ENCODE measurements around the gene TANGO6.
"Not testable (repeated sequence)": the region's sequence is repeated elsewhere in the genome, so short reads cannot be mapped to it uniquely, and the experiment has no call there.

The TANGO6 gene

GRCh38 chr16:68972720-68973119 lies 129.4 kb downstream of the TANGO6 start:
- peak; percentile 29 for DNase-seq (ENCODE audit: low read depth)

GRCh38 chr16:68973611-68974120 lies 130.3 kb downstream of the TANGO6 start:
- no peak for DNase-seq (ENCODE audit: low read depth)

GRCh38 chr16:68978303-68978954 lies 135.1 kb downstream of the TANGO6 start:
- DNase-seq (ENCODE audit: low read depth), result no peak

GRCh38 chr16:68980695-68981315 lies 137.5 kb downstream of the TANGO6 start:
- no peak for DNase-seq (ENCODE audit: low read depth)

GRCh38 chr16:68981971-68982370 lies 138.6 kb downstream of the TANGO6 start:
- DNase-seq (ENCODE audit: low read depth), result no peak

GRCh38 chr16:68984467-68984866 lies 141.1 kb downstream of the TANGO6 start:
- DNase-seq (ENCODE audit: low read depth), result no peak

GRCh38 chr16:68985268-68985667 lies 141.9 kb downstream of the TANGO6 start:
- DNase-seq (ENCODE audit: low read depth), result no peak

GRCh38 chr16:68985855-68986254 lies 142.5 kb downstream of the TANGO6 start:
- DNase-seq (ENCODE audit: low read depth), result no peak

GRCh38 chr16:68987734-68988457 lies 144.6 kb downstream of the TANGO6 start:
- no peak for DNase-seq (ENCODE audit: low read depth)

GRCh38 chr16:68990172-68990845 lies 147.0 kb downstream of the TANGO6 start:
- DNase-seq (ENCODE audit: low read depth), result not testable (repeated sequence)

GRCh38 chr16:68991075-68991474 lies 147.7 kb downstream of the TANGO6 start:
- DNase-seq (ENCODE audit: low read depth), result no peak

GRCh38 chr16:68992521-68992920 lies 149.2 kb downstream of the TANGO6 start:
- no peak for DNase-seq (ENCODE audit: low read depth)

GRCh38 chr16:68993456-68993855 lies 150.1 kb downstream of the TANGO6 start:
- DNase-seq (ENCODE audit: low read depth), result no peak

- DNase-seq (ENCODE audit: low read depth), result no peak
Measured at GRCh38 chr16:68993885-68994284, 150.6 kb downstream of the TANGO6 start.

- DNase-seq (ENCODE audit: low read depth), result no peak
Measured at GRCh38 chr16:68994324-68994723, 151.0 kb downstream of the TANGO6 start.

- DNase-seq (ENCODE audit: low read depth), result no peak
Measured at GRCh38 chr16:68995011-68995504, 151.7 kb downstream of the TANGO6 start.

- DNase-seq (ENCODE audit: low read depth), result no peak
Measured at GRCh38 chr16:68997564-68997963, 154.2 kb downstream of the TANGO6 start.

GRCh38 chr16:68999114-68999513 lies 155.8 kb downstream of the TANGO6 start:
- DNase-seq (ENCODE audit: low read depth), result no peak

GRCh38 chr16:69003500-69003899 lies 160.2 kb downstream of the TANGO6 start:
- DNase-seq (ENCODE audit: low read depth), result no peak

- no peak for DNase-seq (ENCODE audit: low read depth)
Measured at GRCh38 chr16:69005641-69006355, 162.5 kb downstream of the TANGO6 start.

GRCh38 chr16:69012906-69013305 lies 169.6 kb downstream of the TANGO6 start:
- DNase-seq (ENCODE audit: low read depth), result no peak

GRCh38 chr16:69013991-69014390 lies 170.7 kb downstream of the TANGO6 start:
- DNase-seq (ENCODE audit: low read depth), result no peak

Data from CMK (cell line).